Measurements from ENCODE around the gene MEIS2.

DNA sequence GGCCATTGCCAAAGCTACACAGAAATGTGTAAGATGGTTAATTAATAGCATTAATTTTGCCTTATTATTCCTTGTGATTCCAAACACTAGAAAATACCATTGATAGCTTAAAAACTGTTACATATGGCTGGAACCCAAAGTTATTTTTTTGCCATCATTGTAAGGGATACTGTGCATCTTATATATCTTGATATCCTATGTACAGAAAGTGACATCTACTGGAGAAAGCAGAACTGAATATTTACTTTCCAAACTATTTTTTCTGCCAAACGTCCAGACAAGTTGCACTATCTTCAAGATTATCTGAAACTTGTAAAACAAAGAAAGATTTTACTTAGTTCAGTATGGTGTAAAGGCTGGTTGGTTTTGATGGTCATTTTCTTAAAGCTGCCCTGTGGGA is 33.3 kb upstream of the MEIS2 start:
- no peak for TF ChIP-seq POLR2A (IDR thresholded peaks at IDR 0.05)
- TF ChIP-seq, protein P1, sequence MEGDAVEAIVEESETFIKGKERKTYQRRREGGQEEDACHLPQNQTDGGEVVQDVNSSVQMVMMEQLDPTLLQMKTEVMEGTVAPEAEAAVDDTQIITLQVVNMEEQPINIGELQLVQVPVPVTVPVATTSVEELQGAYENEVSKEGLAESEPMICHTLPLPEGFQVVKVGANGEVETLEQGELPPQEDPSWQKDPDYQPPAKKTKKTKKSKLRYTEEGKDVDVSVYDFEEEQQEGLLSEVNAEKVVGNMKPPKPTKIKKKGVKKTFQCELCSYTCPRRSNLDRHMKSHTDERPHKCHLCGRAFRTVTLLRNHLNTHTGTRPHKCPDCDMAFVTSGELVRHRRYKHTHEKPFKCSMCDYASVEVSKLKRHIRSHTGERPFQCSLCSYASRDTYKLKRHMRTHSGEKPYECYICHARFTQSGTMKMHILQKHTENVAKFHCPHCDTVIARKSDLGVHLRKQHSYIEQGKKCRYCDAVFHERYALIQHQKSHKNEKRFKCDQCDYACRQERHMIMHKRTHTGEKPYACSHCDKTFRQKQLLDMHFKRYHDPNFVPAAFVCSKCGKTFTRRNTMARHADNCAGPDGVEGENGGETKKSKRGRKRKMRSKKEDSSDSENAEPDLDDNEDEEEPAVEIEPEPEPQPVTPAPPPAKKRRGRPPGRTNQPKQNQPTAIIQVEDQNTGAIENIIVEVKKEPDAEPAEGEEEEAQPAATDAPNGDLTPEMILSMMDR (IDR thresholded peaks at IDR 0.05): no peak
